GM12878 (cell line): ENCODE measurements around the gene HDGF. TPM values are rescaled to one million over a fixed set of nuclear protein-coding genes. Genes with fewer than 3 reads are reported as not detected.
A peak's percentile ranks its signal among the peaks of the same experiment; 100 is the strongest.

Experiments used
- ATAC-seq: fragments of 200-7000 bp; cut with Tn5 transposase; 3 replicates; pipeline ENCODE4 v1.9.1; 2020; ENCODE audit warnings: mild to moderate bottlenecking, moderate library complexity
- BruUV-seq: library from RNA; stranded (reverse); fragments of 400-500 nt; replicated peaks from 2 replicates; lab custom pipeline; 2021; lab: Mats Ljungman, UMichigan
- CTCF ChIA-PET: fragments of 300-600 bp; sonication (Branson Sonifier 250); formaldehyde crosslinking; extraction: SDS; loops from one replicate; lab custom pipeline; 2021; ENCODE audit warnings: inconsistent platforms; lab: Yijun Ruan, JAX
- POLR2A ChIA-PET: fragments of 350-600 bp; formaldehyde crosslinking; extraction: SDS; loops from one replicate; lab custom pipeline; 2021; ENCODE audit warnings: inconsistent platforms; lab: Charles Lee
- RAD21 ChIA-PET: fragments of 300-600 bp; sonication (Branson Sonifier 250); formaldehyde crosslinking; loops from one replicate; lab custom pipeline; 2023; ENCODE audit warnings: antibody characterized with exemption; ENCODE audit not compliant: unreplicated experiment; lab: Charles Lee
- SMC1A ChIA-PET: fragments of 300-600 bp; sonication (Branson Sonifier 250); formaldehyde crosslinking; loops from one replicate; lab custom pipeline; 2023; ENCODE audit not compliant: unreplicated experiment, uncharacterized antibody; lab: Charles Lee
- DNase-seq: peaks from one replicate; pipeline ENCODE4 v3.0.0-alpha.2; 2011; ENCODE audit warnings: low read depth, low spot score
- FAIRE-seq: peaks from 3 replicates; lab custom pipeline; 2011; peaks lifted over from hg19 to GRCh38; lab: Jason Lieb, UNC
- H2AFZ ChIP-seq: 2 replicates; pipeline ENCODE4 v1.6.0; 2011; ENCODE audit warnings: low read depth, low read length, control low read depth; ENCODE audit not compliant: control insufficient read depth
- H3K27ac ChIP-seq: 2 replicates; pipeline ENCODE4 v1.5.1; 2011; ENCODE audit warnings: control low read depth; ENCODE audit not compliant: control insufficient read depth, insufficient read depth
- H3K27me3 ChIP-seq, 2 experiments: replicated peaks in 1 of 2; 2 replicates each; pipeline versions ENCODE4 v1.6.0 to v1.6.1; 2011; ENCODE audit warnings: low read length in 1 of 2; ENCODE audit not compliant: control insufficient read depth in 2 of 2, insufficient read depth in 2 of 2
- H3K36me3 ChIP-seq, 2 experiments: 2 replicates each; pipeline ENCODE4 v1.5.1; 2011; ENCODE audit warnings: low read length in 1 of 2; ENCODE audit not compliant: control insufficient read depth in 2 of 2, insufficient read depth in 2 of 2
- H3K4me1 ChIP-seq: 2 replicates; pipeline ENCODE4 v1.6.1; 2011; ENCODE audit warnings: mild to moderate bottlenecking, low read length, moderate library complexity, mixed read lengths; ENCODE audit not compliant: control insufficient read depth, insufficient read depth
- H3K4me2 ChIP-seq: 2 replicates; pipeline ENCODE4 v1.6.0; 2011; ENCODE audit warnings: control low read depth; ENCODE audit not compliant: control insufficient read depth, insufficient read depth
- H3K4me3 ChIP-seq: fragments of 200-600 bp; sonication (generic); 2 replicates; pipeline ENCODE4 v1.5.1; 2016
- H3K79me2 ChIP-seq: 2 replicates; pipeline ENCODE4 v1.6.0; 2011; ENCODE audit warnings: low read length; ENCODE audit not compliant: control insufficient read depth, insufficient read depth
- H3K9ac ChIP-seq: 2 replicates; pipeline ENCODE4 v1.8.0; 2011; ENCODE audit warnings: low read length, control low read depth, mixed read lengths; ENCODE audit not compliant: control insufficient read depth, insufficient read depth
- H3K9me3 ChIP-seq: replicated peaks from 3 replicates; pipeline ENCODE4 v1.5.1; 2011; ENCODE audit warnings: mild to moderate bottlenecking, low read length; ENCODE audit not compliant: control insufficient read depth, insufficient read depth
- H4K20me1 ChIP-seq: 2 replicates; pipeline ENCODE4 v1.6.0; 2011; ENCODE audit not compliant: control insufficient read depth, insufficient read depth
- CREM ChIP-seq: IDR thresholded peaks from 2 replicates; pipeline ENCODE4 v1.6.1; 2014; ENCODE audit warnings: antibody characterized with exemption, low read depth
- NR2F1 ChIP-seq: fragments of 450-650 bp; conservative IDR thresholded peaks from 2 replicates; pipeline ENCODE4 v1.6.1; 2017; ENCODE audit warnings: mild to moderate bottlenecking
- RELA ChIP-seq: fragments of 450-650 bp; IDR thresholded peaks from 2 replicates; pipeline ENCODE4 v1.8.0; 2014; ENCODE audit warnings: borderline replicate concordance; ENCODE audit not compliant: partially characterized antibody
- RUNX3 ChIP-seq: IDR thresholded peaks from 2 replicates; pipeline ENCODE4 v1.6.1; 2012; ENCODE audit warnings: low read length, inconsistent platforms
- TARDBP ChIP-seq: IDR thresholded peaks from 2 replicates; pipeline ENCODE4 v1.6.1; 2016; ENCODE audit warnings: borderline replicate concordance
- in situ Hi-C: fragments of 300-500 bp; cut with MboI; formaldehyde crosslinking; loops from 9 replicates; pipeline ENCODE4 v1.14.3; 2018; ENCODE audit warnings: mixed read lengths
- intact Hi-C: fragments of 100-400 bp; cut with micrococcal nuclease; formaldehyde crosslinking; loops from one replicate; pipeline ENCODE4 v1.14.2; 2022; ENCODE audit not compliant: unreplicated experiment
- polyA plus RNA-seq, 11 experiments: library from polyadenylated mRNA; depleted of rRNA in 4 of 11; unstranded in 6 of 11; stranded (reverse) in 5 of 11; fragments of >200 nt; fragmentation: Nextera tagmentation in 4 of 11; fragmentation: Illumina TruSeq in 1 of 11; extraction: Ambion mirVana in 4 of 11; extraction: Trizol in 1 of 11; gene quantifications; 1 replicate in 1 of 11; 2 replicates in 10 of 11; pipeline versions ENCODE4 v1.2.1 to v1.2.3, GENCODE V29; 2011 to 2016; ENCODE audit warnings: inconsistent platforms in 2 of 11, missing spikeins in 2 of 11, low read depth in 1 of 11
- total RNA-seq, 4 experiments: library from RNA; depleted of rRNA in 3 of 4; stranded (reverse); fragments of >200 nt in 3 of 4; fragmentation: Illumina TruSeq in 1 of 4; extraction: Trizol in 1 of 4; gene quantifications; 2 replicates each; pipeline versions ENCODE4 v1.2.1 to v1.2.3, GENCODE V29; 2013 to 2021
- TF ChIP-seq, protein P1 (sequence below): IDR thresholded peaks from 2 replicates; pipeline ENCODE4 v1.6.1; 2012; ENCODE audit warnings: improper control_type of control experiment, low read depth, low read length; ENCODE audit not compliant: insufficient replicate concordance

HDGF gene
- total and polyA plus RNA-seq, 10 of the 15 experiments (the other 5 are each of a cell fraction or from before 2014, with no cell fraction given): 28.3 to 372 (median 209) TPM

DNA sequence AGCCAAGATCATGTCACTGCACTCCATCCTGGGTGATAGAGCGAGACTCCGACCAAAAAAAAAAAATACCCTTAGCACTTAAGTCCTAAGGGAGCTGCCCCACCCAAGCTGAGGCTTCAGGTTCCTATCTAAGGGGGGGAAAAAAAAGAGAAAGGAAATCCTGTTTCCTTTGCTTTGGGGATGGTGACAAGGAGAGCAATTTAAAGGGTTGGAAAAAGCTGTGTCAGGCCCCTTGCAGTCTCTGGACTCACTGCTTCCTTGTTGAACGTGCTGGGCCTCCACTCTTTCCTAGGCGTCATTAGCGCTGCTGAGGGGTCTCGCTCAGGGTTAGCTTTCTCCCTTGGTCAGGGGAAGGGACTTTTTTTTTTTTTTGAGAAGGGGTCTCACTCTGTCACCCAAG is 34.0 kb upstream of the HDGF start (continued):
- TF ChIP-seq NR2F1: no peak

GRCh38 chr1:156781585-156782186 is 30.2 kb upstream of the HDGF start:
- Histone ChIP-seq H4K20me1 (no peaks in the 10 kb centered on the region), H2AFZ (no peak overlapping the region), H3K9ac (no peak overlapping the region), H3K4me2 (no peak overlapping the region), H3K27me3 (no peaks in the 10 kb centered on the region), H3K9me3 (no peaks in the 10 kb centered on the region), H3K27ac (no peak overlapping the region), H3K79me2 (peaks cover 31% of the 10 kb centered on the region), H3K36me3 (peaks cover 10 to 34% of the 10 kb centered on the region in 2 experiments; a peak in 3 of 4 replicates), H3K4me3 (no peak overlapping the region), H3K4me1 (no peaks in the 10 kb centered on the region)
- CTCF ChIA-PET: interaction anchor here (0.8 to 10.1 kb wide), 12 partner anchors 9 to 124 kb away, joined by 3 to 84 read pairs (median 4); partner anchors contain the start of genes ISG20L2, METTL25B and NTRK1
- FAIRE-seq: no peak
- ATAC-seq: no peak
- SMC1A ChIA-PET: interaction anchor here (0.8 to 1.6 kb wide), 7 partner anchors 16 to 108 kb away, joined by 3 to 10 read pairs (median 4); partner anchors contain the start of genes METTL25B and MRPL24
- intact Hi-C loops: no loop called here
- RAD21 ChIA-PET: interaction anchor here (0.6 to 1.1 kb wide), 3 partner anchors 23 to 54 kb away, joined by 3 read pairs; partner anchors contain the start of genes ISG20L2, METTL25B and MRPL24
- no peak for TF ChIP-seq RELA
- no peak for TF ChIP-seq CREM
- peak; percentile 10; the same call in 1 of the 2 replicates for TF ChIP-seq RUNX3
- TF ChIP-seq, protein P1, sequence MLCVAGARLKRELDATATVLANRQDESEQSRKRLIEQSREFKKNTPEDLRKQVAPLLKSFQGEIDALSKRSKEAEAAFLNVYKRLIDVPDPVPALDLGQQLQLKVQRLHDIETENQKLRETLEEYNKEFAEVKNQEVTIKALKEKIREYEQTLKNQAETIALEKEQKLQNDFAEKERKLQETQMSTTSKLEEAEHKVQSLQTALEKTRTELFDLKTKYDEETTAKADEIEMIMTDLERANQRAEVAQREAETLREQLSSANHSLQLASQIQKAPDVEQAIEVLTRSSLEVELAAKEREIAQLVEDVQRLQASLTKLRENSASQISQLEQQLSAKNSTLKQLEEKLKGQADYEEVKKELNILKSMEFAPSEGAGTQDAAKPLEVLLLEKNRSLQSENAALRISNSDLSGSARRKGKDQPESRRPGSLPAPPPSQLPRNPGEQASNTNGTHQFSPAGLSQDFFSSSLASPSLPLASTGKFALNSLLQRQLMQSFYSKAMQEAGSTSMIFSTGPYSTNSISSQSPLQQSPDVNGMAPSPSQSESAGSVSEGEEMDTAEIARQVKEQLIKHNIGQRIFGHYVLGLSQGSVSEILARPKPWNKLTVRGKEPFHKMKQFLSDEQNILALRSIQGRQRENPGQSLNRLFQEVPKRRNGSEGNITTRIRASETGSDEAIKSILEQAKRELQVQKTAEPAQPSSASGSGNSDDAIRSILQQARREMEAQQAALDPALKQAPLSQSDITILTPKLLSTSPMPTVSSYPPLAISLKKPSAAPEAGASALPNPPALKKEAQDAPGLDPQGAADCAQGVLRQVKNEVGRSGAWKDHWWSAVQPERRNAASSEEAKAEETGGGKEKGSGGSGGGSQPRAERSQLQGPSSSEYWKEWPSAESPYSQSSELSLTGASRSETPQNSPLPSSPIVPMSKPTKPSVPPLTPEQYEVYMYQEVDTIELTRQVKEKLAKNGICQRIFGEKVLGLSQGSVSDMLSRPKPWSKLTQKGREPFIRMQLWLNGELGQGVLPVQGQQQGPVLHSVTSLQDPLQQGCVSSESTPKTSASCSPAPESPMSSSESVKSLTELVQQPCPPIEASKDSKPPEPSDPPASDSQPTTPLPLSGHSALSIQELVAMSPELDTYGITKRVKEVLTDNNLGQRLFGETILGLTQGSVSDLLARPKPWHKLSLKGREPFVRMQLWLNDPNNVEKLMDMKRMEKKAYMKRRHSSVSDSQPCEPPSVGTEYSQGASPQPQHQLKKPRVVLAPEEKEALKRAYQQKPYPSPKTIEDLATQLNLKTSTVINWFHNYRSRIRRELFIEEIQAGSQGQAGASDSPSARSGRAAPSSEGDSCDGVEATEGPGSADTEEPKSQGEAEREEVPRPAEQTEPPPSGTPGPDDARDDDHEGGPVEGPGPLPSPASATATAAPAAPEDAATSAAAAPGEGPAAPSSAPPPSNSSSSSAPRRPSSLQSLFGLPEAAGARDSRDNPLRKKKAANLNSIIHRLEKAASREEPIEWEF: no peak
- TF ChIP-seq TARDBP: no peak
- DNase-seq: no peak
- in situ Hi-C loops: no loop called here
- TSS peak; percentile 19 for BruUV-seq
- POLR2A ChIA-PET: interaction anchor here (0.6 to 1.7 kb wide), 4 partner anchors 10 to 92 kb away, joined by 3 to 5 read pairs (median 4); partner anchors contain the start of genes ISG20L2 and METTL25B
